ENCODE measurements around the gene SLC16A10. TPM values are rescaled to one million over a fixed set of nuclear protein-coding genes. Genes with fewer than 3 reads are reported as not detected.

Gene SLC16A10
- total RNA-seq, 1 donor from 2014 or later = 11.9 TPM

- intact Hi-C loops (cut with DNase I) = no loop called here
- no peak for ATAC-seq
- TF ChIP-seq, protein P1, sequence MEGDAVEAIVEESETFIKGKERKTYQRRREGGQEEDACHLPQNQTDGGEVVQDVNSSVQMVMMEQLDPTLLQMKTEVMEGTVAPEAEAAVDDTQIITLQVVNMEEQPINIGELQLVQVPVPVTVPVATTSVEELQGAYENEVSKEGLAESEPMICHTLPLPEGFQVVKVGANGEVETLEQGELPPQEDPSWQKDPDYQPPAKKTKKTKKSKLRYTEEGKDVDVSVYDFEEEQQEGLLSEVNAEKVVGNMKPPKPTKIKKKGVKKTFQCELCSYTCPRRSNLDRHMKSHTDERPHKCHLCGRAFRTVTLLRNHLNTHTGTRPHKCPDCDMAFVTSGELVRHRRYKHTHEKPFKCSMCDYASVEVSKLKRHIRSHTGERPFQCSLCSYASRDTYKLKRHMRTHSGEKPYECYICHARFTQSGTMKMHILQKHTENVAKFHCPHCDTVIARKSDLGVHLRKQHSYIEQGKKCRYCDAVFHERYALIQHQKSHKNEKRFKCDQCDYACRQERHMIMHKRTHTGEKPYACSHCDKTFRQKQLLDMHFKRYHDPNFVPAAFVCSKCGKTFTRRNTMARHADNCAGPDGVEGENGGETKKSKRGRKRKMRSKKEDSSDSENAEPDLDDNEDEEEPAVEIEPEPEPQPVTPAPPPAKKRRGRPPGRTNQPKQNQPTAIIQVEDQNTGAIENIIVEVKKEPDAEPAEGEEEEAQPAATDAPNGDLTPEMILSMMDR (IDR thresholded peaks at IDR 0.05) = no peak
Observed at GRCh38 chr6:111147440-111147839, 60.1 kb downstream of the SLC16A10 start.

GRCh38 chr6:111148110-111148509, 60.8 kb downstream of the SLC16A10 start:
- H3K27me3 ChIP-seq (ENCODE audit: low read depth) = no peaks in the 10 kb centered on the region
- intact Hi-C loops (cut with DNase I) = no loop called here
- H3K4me3 ChIP-seq = no peak overlapping the region
- H3K9me3 ChIP-seq = no peaks in the 10 kb centered on the region
- H3K27ac ChIP-seq = no peak overlapping the region
- TF ChIP-seq, protein P1 (IDR thresholded peaks at IDR 0.05) = no peak
- ATAC-seq (no peak), DNase-seq (no peak)
- H3K36me3 ChIP-seq = no peaks in the 10 kb centered on the region
- H3K4me1 ChIP-seq = no peaks in the 10 kb centered on the region

More at GRCh38 chr6:111147440-111147839, 60.1 kb downstream of the SLC16A10 start:
- no peak overlapping the region for H3K4me3 ChIP-seq
- no peaks in the 10 kb centered on the region for H3K36me3 ChIP-seq
- H3K4me1 ChIP-seq = no peaks in the 10 kb centered on the region
- H3K9me3 ChIP-seq = no peaks in the 10 kb centered on the region
- no peak overlapping the region for H3K27ac ChIP-seq
- H3K27me3 ChIP-seq (ENCODE audit: low read depth) = no peaks in the 10 kb centered on the region
- no peak for DNase-seq

- Histone ChIP-seq H3K4me1 (no peaks in the 10 kb centered on the region), H3K36me3 (no peaks in the 10 kb centered on the region), H3K4me3 (no peak overlapping the region), H3K9me3 (no peaks in the 10 kb centered on the region), H3K27ac (no peak overlapping the region), H3K27me3 (ENCODE audit: low read depth) (no peaks in the 10 kb centered on the region)
- ATAC-seq (no peak), DNase-seq (no peak)
- intact Hi-C loops (cut with DNase I) = no loop called here
- TF ChIP-seq, protein P1 (IDR thresholded peaks at IDR 0.05) = no peak
Observed at GRCh38 chr6:111150577-111150976, 63.3 kb downstream of the SLC16A10 start.

DNA sequence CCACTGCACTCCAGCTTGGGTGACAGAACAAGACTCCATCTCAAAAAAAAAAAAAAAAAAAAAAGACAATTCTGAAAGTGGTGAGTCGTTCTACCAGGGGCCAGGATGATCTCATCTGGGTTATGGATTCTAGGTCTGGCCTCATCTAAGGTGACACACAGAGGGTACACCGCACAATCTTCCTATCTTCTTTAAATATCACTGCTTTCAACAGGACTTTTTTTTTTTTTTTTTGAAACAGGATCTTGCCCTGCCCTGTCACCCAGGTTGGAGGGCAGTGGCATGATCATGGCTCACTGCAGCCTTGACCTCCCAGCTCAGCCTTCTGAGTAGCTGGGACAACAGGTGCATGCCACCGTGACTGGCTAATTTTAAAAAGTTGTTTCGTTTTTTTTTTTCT, 67.7 kb downstream of the SLC16A10 start:
- no peak for ATAC-seq

GRCh38 chr6:111157412-111157811, 70.1 kb downstream of the SLC16A10 start:
- Histone ChIP-seq H3K4me3 (no peak overlapping the region), H3K9me3 (peaks cover 2% of the 10 kb centered on the region), H3K27me3 (ENCODE audit: low read depth) (no peaks in the 10 kb centered on the region), H3K27ac (no peak overlapping the region), H3K4me1 (no peaks in the 10 kb centered on the region), H3K36me3 (no peaks in the 10 kb centered on the region)
- DNase-seq (no peak), ATAC-seq (no peak)
- intact Hi-C loops (cut with DNase I) = no loop called here
- TF ChIP-seq, protein P1 (IDR thresholded peaks at IDR 0.05) = no peak

More for the DNA sequence above, 67.7 kb downstream of the SLC16A10 start:
- no peak for DNase-seq
- intact Hi-C loops (cut with DNase I) = no loop called here
- no peaks in the 10 kb centered on the region for H3K9me3 ChIP-seq
- H3K4me3 ChIP-seq = no peak overlapping the region
- H3K27ac ChIP-seq = no peak overlapping the region
- no peaks in the 10 kb centered on the region for H3K36me3 ChIP-seq
- H3K27me3 ChIP-seq (ENCODE audit: low read depth) = no peaks in the 10 kb centered on the region
- H3K4me1 ChIP-seq = no peaks in the 10 kb centered on the region
- TF ChIP-seq, protein P1 (IDR thresholded peaks at IDR 0.05) = no peak

- DNase-seq (no peak), ATAC-seq (no peak)
- Histone ChIP-seq H3K36me3 (no peaks in the 10 kb centered on the region), H3K27ac (no peak overlapping the region), H3K9me3 (peaks cover 5% of the 10 kb centered on the region), H3K4me3 (no peak overlapping the region), H3K27me3 (ENCODE audit: low read depth) (no peaks in the 10 kb centered on the region), H3K4me1 (no peaks in the 10 kb centered on the region)
- TF ChIP-seq, protein P1 (IDR thresholded peaks at IDR 0.05) = no peak
- intact Hi-C loops (cut with DNase I) = no loop called here
Observed at GRCh38 chr6:111159633-111160032, 72.3 kb downstream of the SLC16A10 start.
